ENCODE measurements around the gene SLC44A3. TPM values are rescaled to one million over a fixed set of nuclear protein-coding genes. Genes with fewer than 3 reads are reported as not detected.
A peak's percentile ranks its signal among the peaks of the same experiment; 100 is the strongest.

SLC44A3 gene
- polyA plus RNA-seq, 2 of the 4 experiments (the other 2 are of a cell fraction) = 1.9 to 5.4 TPM

GRCh38 chr1:94935476-94935875, 115.3 kb downstream of the SLC44A3 start:
- H3K4me2 ChIP-seq = peak overlapping the region; percentile 50; the same call in 2 of the 3 replicates
- peak overlapping the region; percentile 51 to 77; a peak in 5 of 6 replicates for H3K27ac ChIP-seq
- ChIA-PET CTCF (interaction anchor here (1.4 kb wide), 1 partner anchor 108 kb away, joined by 3 read pairs; no protein-coding TSS in a partner anchor), POLR2A (no interaction called here)
- DNase-seq (ENCODE audit: low read depth in 1 of 2, low spot score in 1 of 2) = no peak
- H3K9me3 ChIP-seq = no peaks in the 10 kb centered on the region
- peaks cover 51% of the 10 kb centered on the region for H3K4me1 ChIP-seq
- H3K4me3 ChIP-seq = no peak overlapping the region
- 29% methylated on average over 1 of the region's 1 CpG for WGBS (ENCODE audit: missing lambda C conversion rate)
- no peak for FAIRE-seq
- TF ChIP-seq BHLHE40 (IDR thresholded peaks at IDR 0.05; ENCODE audit: low read depth, low read length) (no peak), EHF (CRISPR knock-in tag; IDR thresholded peaks at IDR 0.05) (no peak), TP53 (CRISPR knock-in tag; IDR thresholded peaks at IDR 0.05) (no peak), POLR2AphosphoS2 (conservative IDR thresholded peaks at IDR 0.05; ENCODE audit: low read length) (no peak), MAFK (IDR thresholded peaks at IDR 0.05; ENCODE audit: partially characterized antibody) (no peak), ZNF302 (CRISPR knock-in tag; IDR thresholded peaks at IDR 0.05) (no peak), JUN (IDR thresholded peaks at IDR 0.05) (no peak), RCOR1 (IDR thresholded peaks at IDR 0.05; ENCODE audit: low read depth, low read length) (no peak), ELK1 (IDR thresholded peaks at IDR 0.05; ENCODE audit: low read depth, low read length) (no peak), CBX8 (IDR thresholded peaks at IDR 0.05) (no peak), HES2 (IDR thresholded peaks at IDR 0.05) (no peak), CBX2 (IDR thresholded peaks at IDR 0.05; ENCODE audit: borderline replicate concordance, low read depth) (no peak), RNF2 (IDR thresholded peaks at IDR 0.05; ENCODE audit: borderline replicate concordance, low read depth) (no peak), ZSCAN20 (CRISPR knock-in tag; IDR thresholded peaks at IDR 0.05) (no peak), EP300 (IDR thresholded peaks at IDR 0.05) (no peak), HMGXB4 (CRISPR knock-in tag; IDR thresholded peaks at IDR 0.05; ENCODE audit: borderline replicate concordance) (no peak), E2F6 (IDR thresholded peaks at IDR 0.05; ENCODE audit: borderline replicate concordance, low read depth) (no peak)
- no peak for ATAC-seq

GRCh38 chr1:94936861-94937620, 116.9 kb downstream of the SLC44A3 start:
- CTCF ChIA-PET = interaction anchor here (0.6 to 1.4 kb wide), 4 partner anchors 9 to 106 kb away, joined by 3 to 5 read pairs (median 4); no protein-coding TSS in a partner anchor
- peak overlapping the region; percentile 37 to 49; a peak in 5 of 6 replicates for H3K27ac ChIP-seq
- 47% methylated on average over 5 of the region's 5 CpGs for WGBS (ENCODE audit: missing lambda C conversion rate)
- ATAC-seq = no peak
- no peak for FAIRE-seq
- H3K9me3 ChIP-seq = no peaks in the 10 kb centered on the region
- POLR2A ChIA-PET = no interaction called here
- peaks cover 66% of the 10 kb centered on the region for H3K4me1 ChIP-seq
- H3K4me2 ChIP-seq = peak overlapping the region; percentile 50
- TF ChIP-seq GATA3 (IDR thresholded peaks at IDR 0.05; ENCODE audit: borderline replicate concordance) = peak; percentile 30; the same call in 1 of the 2 replicates
- no peak for TF ChIP-seq CHD4 (IDR thresholded peaks at IDR 0.05; ENCODE audit: borderline replicate concordance)
- H3K4me3 ChIP-seq = no peak overlapping the region
- DNase-seq (ENCODE audit: low read depth in 1 of 2, low spot score in 1 of 2) = no peak

GRCh38 chr1:94937820-94938219, 117.7 kb downstream of the SLC44A3 start:
- POLR2A ChIA-PET = no interaction called here
- peak overlapping the region; percentile 50; the same call in 2 of the 3 replicates for H3K4me2 ChIP-seq
- ATAC-seq = no peak
- DNase-seq (ENCODE audit: low read depth in 1 of 2, low spot score in 1 of 2) = no peak
- no peak overlapping the region for H3K4me3 ChIP-seq
- WGBS (ENCODE audit: missing lambda C conversion rate) = 96% methylated on average over 1 of the region's 1 CpG
- H3K9me3 ChIP-seq = no peaks in the 10 kb centered on the region
- no peak for FAIRE-seq
- H3K4me1 ChIP-seq = peaks cover 72% of the 10 kb centered on the region
- H3K27ac ChIP-seq = peak overlapping the region; percentile 37 to 66; a peak in 5 of 6 replicates
- CTCF ChIA-PET = interaction anchor here (2.1 kb wide), 1 partner anchor 106 kb away, joined by 9 read pairs; no protein-coding TSS in a partner anchor
- no peak for TF ChIP-seq RNF2 (IDR thresholded peaks at IDR 0.05; ENCODE audit: borderline replicate concordance, low read depth)
- TF ChIP-seq ELK1 (IDR thresholded peaks at IDR 0.05; ENCODE audit: low read depth, low read length) = no peak
- TF ChIP-seq KDM5A (IDR thresholded peaks at IDR 0.05) = no peak
- TF ChIP-seq HEYL (CRISPR knock-in tag; IDR thresholded peaks at IDR 0.05) = no peak
- no peak for TF ChIP-seq JUN (IDR thresholded peaks at IDR 0.05)
- no peak for TF ChIP-seq MAFK (IDR thresholded peaks at IDR 0.05; ENCODE audit: partially characterized antibody)
- no peak for TF ChIP-seq CTCF (IDR thresholded peaks at IDR 0.05)
- TF ChIP-seq SMC3 (IDR thresholded peaks at IDR 0.05) = no peak
- no peak for TF ChIP-seq ATOH8 (CRISPR knock-in tag; IDR thresholded peaks at IDR 0.05; ENCODE audit: low read depth)
- no peak for TF ChIP-seq FOXS1 (CRISPR knock-in tag; IDR thresholded peaks at IDR 0.05)
